Breast epithelium (tissue), 4 donors: ENCODE data around the gene CUL7. TPM values are rescaled to one million over a fixed set of nuclear protein-coding genes. Genes with fewer than 3 reads are reported as not detected.

Source experiments
- DNase-seq, 2 donors: peaks; one replicate each; pipeline ENCODE4 v3.0.0-alpha.2; 2019; ENCODE audit warnings: low spot score in 2 of 2
- H3K27ac ChIP-seq, 2 donors: fragments of 200-600 bp; sonication (generic) in 1 of 2; one replicate each; pipeline ENCODE4 v1.5.1; 2016 to 2019; ENCODE audit warnings: mild to moderate bottlenecking in 1 of 2
- H3K27me3 ChIP-seq, 2 donors: fragments of 200-600 bp; sonication (generic) in 1 of 2; one replicate each; pipeline versions ENCODE4 v1.5.1 to v1.6.0; 2017 to 2019; ENCODE audit warnings: control low read depth in 1 of 2, mild to moderate bottlenecking in 1 of 2
- H3K36me3 ChIP-seq: fragments of 200-600 bp; one replicate; pipeline ENCODE4 v1.5.1; 2019
- H3K4me1 ChIP-seq, 2 donors: fragments of 200-600 bp; sonication (generic); one replicate each; pipeline ENCODE4 v1.5.1; 2016 to 2019; ENCODE audit warnings: control low read depth in 1 of 2
- H3K4me3 ChIP-seq, 3 donors: fragments of 200-600 bp; sonication (generic); 1 replicate in 2 of 3; 2 replicates in 1 of 3; pipeline ENCODE4 v1.5.1; 2016 to 2019; ENCODE audit warnings: mild to moderate bottlenecking in 3 of 3, moderate library complexity in 2 of 3
- H3K9me3 ChIP-seq, 2 donors: fragments of 200-600 bp; sonication (generic) in 1 of 2; one replicate each; pipeline ENCODE4 v1.5.1; 2016 to 2019; ENCODE audit warnings: control low read depth in 1 of 2
- CTCF ChIP-seq, 3 donors: fragments of 450-650 bp; IDR thresholded peaks; one replicate each; pipeline ENCODE4 v1.5.1; 2016 to 2017; ENCODE audit warnings: antibody characterized with exemption in 3 of 3, mild to moderate bottlenecking in 3 of 3, moderate library complexity in 3 of 3
- POLR2A ChIP-seq: fragments of 450-650 bp; IDR thresholded peaks from one replicate; pipeline ENCODE4 v1.6.1; 2016; ENCODE audit warnings: antibody characterized with exemption, mild to moderate bottlenecking, moderate library complexity
- POLR2AphosphoS5 ChIP-seq, 3 donors: sonication (generic); formaldehyde crosslinking; IDR thresholded peaks; one replicate each; pipeline ENCODE4 v1.6.1; 2017; ENCODE audit warnings: antibody characterized with exemption in 3 of 3
- intact Hi-C: fragments of 100-400 bp; cut with DNase I; formaldehyde crosslinking; loops from one replicate; pipeline ENCODE4 v1.15.1; 2023; ENCODE audit warnings: low total_unique reads
- total RNA-seq, 3 donors: library from RNA; depleted of rRNA; stranded (reverse); fragments of >200 nt; gene quantifications; one replicate each; pipeline ENCODE4 v1.1.0, GENCODE V29; 2016

The CUL7 gene
- total RNA-seq, 3 donors from 2014 or later: 12.6 to 21.4 (median 19.3) TPM

GRCh38 chr6:43034190-43034525, 19.5 kb downstream of the CUL7 start:
- Histone ChIP-seq H3K36me3 (peaks cover 11% of the 10 kb centered on the region), H3K4me3 (no peak overlapping the region), H3K27me3 (no peaks in the 10 kb centered on the region), H3K27ac (no peak overlapping the region), H3K9me3 (no peaks in the 10 kb centered on the region), H3K4me1 (no peaks in the 10 kb centered on the region)
- TF ChIP-seq CTCF (IDR thresholded peaks at IDR 0.05) (no peak), POLR2AphosphoS5 (IDR thresholded peaks at IDR 0.05) (no peak), POLR2A (no peak)
- intact Hi-C loops: no loop called here
- DNase-seq: no peak

- Histone ChIP-seq H3K27me3 (no peaks in the 10 kb centered on the region), H3K36me3 (peaks cover 11% of the 10 kb centered on the region), H3K27ac (no peak overlapping the region), H3K9me3 (no peaks in the 10 kb centered on the region), H3K4me3 (no peak overlapping the region), H3K4me1 (no peaks in the 10 kb centered on the region)
- no peak for DNase-seq
- intact Hi-C loops: no loop called here
- TF ChIP-seq POLR2A (no peak), CTCF (IDR thresholded peaks at IDR 0.05) (no peak), POLR2AphosphoS5 (IDR thresholded peaks at IDR 0.05) (no peak)
Measured at GRCh38 chr6:43033496-43034189, 20.0 kb downstream of the CUL7 start.

GRCh38 chr6:43032326-43032725, 21.3 kb downstream of the CUL7 start:
- intact Hi-C loops: no loop called here
- no peak for TF ChIP-seq POLR2AphosphoS5 (IDR thresholded peaks at IDR 0.05)
- TF ChIP-seq CTCF (IDR thresholded peaks at IDR 0.05): no peak
- TF ChIP-seq POLR2A: no peak
- Histone ChIP-seq H3K9me3 (no peaks in the 10 kb centered on the region), H3K27me3 (no peaks in the 10 kb centered on the region), H3K4me3 (no peak overlapping the region), H3K4me1 (no peaks in the 10 kb centered on the region), H3K27ac (no peak overlapping the region), H3K36me3 (peaks cover 9% of the 10 kb centered on the region)
- DNase-seq: no peak

DNA sequence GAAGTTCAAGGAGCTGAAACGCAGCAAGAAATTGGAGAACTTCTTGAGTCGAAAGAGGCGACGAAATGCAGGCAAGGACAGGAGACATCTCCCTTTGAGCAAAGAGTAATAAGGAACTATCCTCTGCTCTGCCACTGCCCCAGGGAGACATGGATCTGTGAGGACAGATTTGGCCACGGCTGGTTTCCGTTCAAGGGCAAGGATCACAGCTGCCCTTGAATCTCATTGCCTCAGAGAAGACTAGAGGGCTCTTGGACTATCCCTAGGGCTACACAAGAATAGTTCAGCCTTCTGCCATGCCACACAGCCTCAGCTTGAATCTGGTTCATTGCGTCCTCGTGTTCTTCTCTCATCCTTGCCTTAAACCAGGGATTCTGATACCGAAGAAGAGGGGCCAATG, 24.5 kb downstream of the CUL7 start:
- Histone ChIP-seq H3K36me3 (peaks cover 6% of the 10 kb centered on the region), H3K4me3 (no peak overlapping the region), H3K4me1 (no peaks in the 10 kb centered on the region), H3K9me3 (no peaks in the 10 kb centered on the region), H3K27me3 (no peaks in the 10 kb centered on the region), H3K27ac (no peak overlapping the region)
- intact Hi-C loops: no loop called here
- no peak for TF ChIP-seq POLR2A
- no peak for TF ChIP-seq CTCF (IDR thresholded peaks at IDR 0.05)
- TF ChIP-seq POLR2AphosphoS5 (IDR thresholded peaks at IDR 0.05): no peak
- DNase-seq: no peak

- Histone ChIP-seq H3K27me3 (no peaks in the 10 kb centered on the region), H3K4me1 (no peaks in the 10 kb centered on the region), H3K4me3 (no peak overlapping the region), H3K9me3 (no peaks in the 10 kb centered on the region), H3K27ac (no peak overlapping the region), H3K36me3 (peaks cover 6% of the 10 kb centered on the region)
- TF ChIP-seq POLR2AphosphoS5 (IDR thresholded peaks at IDR 0.05) (no peak), POLR2A (no peak), CTCF (IDR thresholded peaks at IDR 0.05) (no peak)
- DNase-seq: no peak
- intact Hi-C loops: no loop called here
Measured at GRCh38 chr6:43026365-43026764, 27.3 kb downstream of the CUL7 start.
